D721Med (cell line): ENCODE results near the gene PRPSAP1.

Source experiments
- DNase-seq: peaks from one replicate; pipeline ENCODE4 v3.0.0; 2011; ENCODE audit warnings: low spot score; ENCODE audit not compliant: insufficient read length
- FAIRE-seq: peaks from 2 replicates; lab custom pipeline; 2011; peaks lifted over from hg19 to GRCh38; lab: Jason Lieb, UNC
- CTCF ChIP-seq: IDR thresholded peaks from 2 replicates; pipeline ENCODE4 v1.5.1; 2012; ENCODE audit warnings: mild to moderate bottlenecking, control low read depth; ENCODE audit not compliant: insufficient read depth; ENCODE audit errors: missing control alignments

Gene PRPSAP1

GRCh38 chr17:76275382-76276068 is 78.2 kb downstream of the PRPSAP1 start:
- FAIRE-seq: no peak
- no peak for DNase-seq
- no peak for TF ChIP-seq CTCF

- no peak for TF ChIP-seq CTCF
- DNase-seq (no peak), FAIRE-seq (no peak)
Measured at GRCh38 chr17:76274112-76274956, 79.4 kb downstream of the PRPSAP1 start.

GRCh38 chr17:76273445-76274111 is 80.1 kb downstream of the PRPSAP1 start:
- FAIRE-seq (no peak), DNase-seq (no peak)
- no peak for TF ChIP-seq CTCF

- no peak for FAIRE-seq
- no peak for TF ChIP-seq CTCF
- DNase-seq: no peak
Measured at GRCh38 chr17:76272541-76273444, 80.9 kb downstream of the PRPSAP1 start.

GRCh38 chr17:76271669-76272540 is 81.8 kb downstream of the PRPSAP1 start:
- DNase-seq (no peak), FAIRE-seq (no peak)
- TF ChIP-seq CTCF: no peak
